ENCODE data around the gene GORASP1. TPM values are rescaled to one million over a fixed set of nuclear protein-coding genes. Genes with fewer than 3 reads are reported as not detected.
A peak's percentile ranks its signal among the peaks of the same experiment; 100 is the strongest.

The GORASP1 gene
- total RNA-seq (2014; rRNA removed; shearing (Covaris generic)): 44.8 and 59.9 TPM in 2 replicates
- 51.5 and 57.9 TPM in 2 replicates for total RNA-seq (2022)
- Bru-seq, nascent RNA: percentile 60 among the genes with signal in this experiment
- BruChase-seq, experiment 1, labeled RNA remaining after a 6-hour chase: percentile 68 among the genes with signal in this experiment
- BruChase-seq, experiment 2, labeled RNA remaining after a 2-hour chase: percentile 72 among the genes with signal in this experiment
- long read RNA-seq, transcript GORASP1-201 (9 exons, 3,722 nt): major isoform, 23 of 68 reads
- long read RNA-seq, partial matches to known transcripts: 5 of 68 reads
- long read RNA-seq, other reads (novel, unspliced or antisense): 32 of 68 reads

- POLR2A ChIA-PET: interaction anchor here (0.6 to 2.8 kb wide), 9 partner anchors 11 to 180 kb away, joined by 3 to 11 read pairs (median 4); no protein-coding TSS in a partner anchor
- Histone ChIP-seq H2AFZ (ENCODE audit: low read length) (peak within 1 kb of the TSS; percentile 82), H3K9me3 (ENCODE audit: low read length) (no peaks in the 10 kb centered on the region), H4K20me1 (ENCODE audit: insufficient read depth, low read length) (no peaks in the 10 kb centered on the region), H3K4me2 (ENCODE audit: low read length) (peak within 1 kb of the TSS; percentile 96), H3K9me2 (ENCODE audit: insufficient read depth, low read length) (no peaks in the 10 kb centered on the region), H3K79me2 (ENCODE audit: insufficient read depth, low read depth, low read length) (peaks cover 13% of the 10 kb centered on the region; the same call in 1 of the 2 replicates), H3K36me3 (ENCODE audit: insufficient read depth, low read length) (peaks cover 25% of the 10 kb centered on the region), H3K4me3 (ENCODE audit: low read depth, low read length, poor library complexity, severe bottlenecking) (peak within 1 kb of the TSS; percentile 85), H3K27ac (ENCODE audit: low read depth, low read length, poor library complexity, severe bottlenecking) (peak within 1 kb of the TSS; percentile 97), H3K4me1 (ENCODE audit: insufficient read depth, low read length, poor library complexity, severe bottlenecking) (peaks cover 61% of the 10 kb centered on the region)
- TF ChIP-seq CTCF (conservative IDR thresholded peaks at IDR 0.05; ENCODE audit: low read length) (0 out of 2 replicates have a peak, but pooled peaks have one; percentile 13), EZH2phosphoT487 (IDR thresholded peaks at IDR 0.05; ENCODE audit: borderline replicate concordance, low read depth, low read length) (no peak)
- intact Hi-C loops (cut with micrococcal nuclease; ENCODE audit: unreplicated experiment): loop anchor here (1.0 to 2.0 kb wide), 4 partner anchors 15 to 181 kb away; no protein-coding TSS in a partner anchor
- peak; percentile 76 for DNase-seq (ENCODE audit: low spot score)
- CTCF ChIA-PET (ENCODE audit: unreplicated experiment): interaction anchor here (1.1 to 1.4 kb wide), 2 partner anchors 71 to 181 kb away, joined by 4 to 5 read pairs; no protein-coding TSS in a partner anchor
- BruUV-seq (replicated peaks): no TSS peak
These were observed at the start of gene GORASP1, which contains the start of gene TTC21A for GRCh38 chr3:39107388-39108199. TSS of gene GORASP1 (minus strand) at chr3:39107627. CDS start at chr3:39107541, 86 bp downstream. TSS of gene TTC21A (plus strand) at chr3:39107680. CDS start at chr3:39107838, 158 bp downstream.

GRCh38 chr3:39156421-39156820, 49.0 kb upstream of the GORASP1 start:
- H3K4me3 ChIP-seq (ENCODE audit: low read depth, low read length, poor library complexity, severe bottlenecking): no peak overlapping the region
- peaks cover 13% of the 10 kb centered on the region for H3K4me1 ChIP-seq (ENCODE audit: insufficient read depth, low read length, poor library complexity, severe bottlenecking)
- 0 out of 2 replicates have a peak, but pooled peaks cover 2% of the 10 kb centered on the region for H4K20me1 ChIP-seq (ENCODE audit: insufficient read depth, low read length)
- peaks cover 12% of the 10 kb centered on the region for H3K79me2 ChIP-seq (ENCODE audit: insufficient read depth, low read depth, low read length)
- POLR2A ChIA-PET: interaction anchor here (1.0 to 3.1 kb wide), 2 partner anchors 10 to 22 kb away, joined by 3 to 10 read pairs; no protein-coding TSS in a partner anchor
- intact Hi-C loops (cut with micrococcal nuclease; ENCODE audit: unreplicated experiment): no loop called here
- no peak overlapping the region for H3K27ac ChIP-seq (ENCODE audit: low read depth, low read length, poor library complexity, severe bottlenecking)
- no peaks in the 10 kb centered on the region for H3K9me3 ChIP-seq (ENCODE audit: low read length)
- H2AFZ ChIP-seq (ENCODE audit: low read length): no peak overlapping the region
- H3K9me2 ChIP-seq (ENCODE audit: insufficient read depth, low read length): no peaks in the 10 kb centered on the region
- no peak for TF ChIP-seq EZH2phosphoT487 (IDR thresholded peaks at IDR 0.05; ENCODE audit: borderline replicate concordance, low read depth, low read length)
- no peak for TF ChIP-seq CTCF (conservative IDR thresholded peaks at IDR 0.05; ENCODE audit: low read length)
- no peak overlapping the region for H3K4me2 ChIP-seq (ENCODE audit: low read length)
- CTCF ChIA-PET (ENCODE audit: unreplicated experiment): no interaction called here
- H3K36me3 ChIP-seq (ENCODE audit: insufficient read depth, low read length): no peaks in the 10 kb centered on the region
- BruUV-seq (replicated peaks): no TSS peak
- no peak for DNase-seq (ENCODE audit: low spot score)

Measured in OCI-LY7 (cell line).